K562 (cell line): Measurements from ENCODE around the gene TOX2.

Source experiments
- EGR1 ChIP-seq: fragments of 450-650 bp; conservative IDR thresholded peaks from 2 replicates; pipeline ENCODE4 v1.6.1; 2017; ENCODE audit warnings: mild to moderate bottlenecking
- ZNF311 ChIP-seq: fragments of 250-450 bp; sonication (Bioruptor Pico); IDR thresholded peaks from 2 replicates; pipeline ENCODE4 v1.4.0; 2020; ENCODE audit warnings: mild to moderate bottlenecking, moderate library complexity

DNA sequence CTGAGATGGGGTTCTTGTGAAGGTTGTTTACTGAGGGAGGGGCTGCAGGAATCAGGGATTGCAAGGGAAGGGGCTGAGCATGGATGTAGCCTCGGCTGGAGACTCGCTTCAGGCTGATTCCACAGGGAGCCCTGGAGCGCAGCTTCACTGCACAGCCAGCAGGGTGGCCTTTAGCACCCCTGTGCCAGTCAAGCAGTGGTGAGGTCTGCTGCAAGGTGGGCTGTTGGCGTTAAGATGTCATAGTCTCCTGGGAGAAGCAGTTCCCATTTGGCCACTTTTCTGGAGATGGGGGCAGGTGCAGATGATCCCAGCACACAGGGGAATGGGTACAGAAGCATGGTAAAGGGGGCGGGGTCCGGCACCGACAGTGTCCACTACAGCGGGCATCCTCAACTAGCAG is 126.3 kb downstream of the TOX2 start:
- TF ChIP-seq ZNF311 (CRISPR knock-in tag) (no peak), EGR1 (no peak)
